Activated T-helper 2 cell treated with anti-CD3 and anti-CD28 coated beads, Interferon-gamma antibody, Interleukin-2, Interleukin-4, amounts not matched to agents 10 μg/mL and 5 μg/mL and 100 μg/mL, durations not matched to agents 14 hours and 24 hours and 36 hours (primary cell): ENCODE results near the gene USP40. TPM values are rescaled to one million over a fixed set of nuclear protein-coding genes. Genes with fewer than 3 reads are reported as not detected.
A peak's percentile ranks its signal among the peaks of the same experiment; 100 is the strongest.

Experiments
- DNase-seq: peaks from one replicate; pipeline ENCODE4 v3.0.0; 2021; ENCODE audit warnings: low spot score
- H3K27ac Mint-ChIP-seq: one replicate; pipeline ENCODE4 v1.8.0; 2021; ENCODE audit warnings: mixed read lengths
- H3K27me3 Mint-ChIP-seq: one replicate; pipeline ENCODE4 v1.8.0; 2021; ENCODE audit warnings: low read depth, mixed read lengths
- H3K36me3 Mint-ChIP-seq: one replicate; pipeline ENCODE4 v1.8.0; 2021; ENCODE audit warnings: low read depth, mixed read lengths
- H3K4me1 Mint-ChIP-seq: one replicate; pipeline ENCODE4 v1.8.0; 2021; ENCODE audit warnings: low read depth, mixed read lengths
- H3K4me3 Mint-ChIP-seq: one replicate; pipeline ENCODE4 v1.8.0; 2021; ENCODE audit warnings: low read depth, mild to moderate bottlenecking, moderate library complexity, mixed read lengths
- H3K9me3 Mint-ChIP-seq: one replicate; pipeline ENCODE4 v1.8.0; 2021; ENCODE audit warnings: mixed read lengths
- intact Hi-C: fragments of 100-400 bp; cut with micrococcal nuclease; formaldehyde crosslinking; loops from one replicate; pipeline ENCODE4 v1.15.1; 2023
- total RNA-seq: library from RNA; stranded (reverse); gene quantifications from 2 replicates; pipeline ENCODE4 v1.2.3, GENCODE V29; 2022

Gene USP40
- total RNA-seq, 1 donor from 2014 or later: 9.5 TPM

DNA sequence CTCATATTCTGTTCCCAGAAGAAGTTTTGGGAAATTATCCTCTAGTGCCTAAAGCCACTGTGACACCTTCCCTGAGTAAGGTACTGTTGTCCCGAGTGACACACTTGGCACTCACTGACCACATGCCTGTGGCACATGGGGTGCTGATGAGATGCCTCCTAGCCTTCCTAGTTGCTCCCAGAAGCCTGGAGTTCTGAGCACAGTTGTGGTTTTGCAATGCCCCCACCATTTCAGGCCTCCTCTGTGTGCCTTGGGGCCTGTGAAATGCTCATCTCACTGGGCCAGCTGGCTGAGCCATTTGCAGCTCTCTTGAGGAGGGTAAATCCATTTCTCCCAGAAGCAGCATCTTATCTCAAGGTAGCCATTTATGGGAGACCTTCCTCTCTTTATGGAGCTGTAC, 120.5 kb downstream of the USP40 start:
- no peaks in the 10 kb centered on the region for H3K9me3 Mint-ChIP-seq
- H3K4me1 Mint-ChIP-seq: peaks cover 6% of the 10 kb centered on the region
- no peak for DNase-seq
- H3K4me3 Mint-ChIP-seq: no peak overlapping the region
- intact Hi-C loops: loop anchor here (10.0 kb wide), 2 partner anchors 61 to 171 kb away; no protein-coding TSS in a partner anchor
- H3K36me3 Mint-ChIP-seq: peaks cover 47% of the 10 kb centered on the region
- no peak overlapping the region for H3K27ac Mint-ChIP-seq
- H3K27me3 Mint-ChIP-seq: no peaks in the 10 kb centered on the region

DNA sequence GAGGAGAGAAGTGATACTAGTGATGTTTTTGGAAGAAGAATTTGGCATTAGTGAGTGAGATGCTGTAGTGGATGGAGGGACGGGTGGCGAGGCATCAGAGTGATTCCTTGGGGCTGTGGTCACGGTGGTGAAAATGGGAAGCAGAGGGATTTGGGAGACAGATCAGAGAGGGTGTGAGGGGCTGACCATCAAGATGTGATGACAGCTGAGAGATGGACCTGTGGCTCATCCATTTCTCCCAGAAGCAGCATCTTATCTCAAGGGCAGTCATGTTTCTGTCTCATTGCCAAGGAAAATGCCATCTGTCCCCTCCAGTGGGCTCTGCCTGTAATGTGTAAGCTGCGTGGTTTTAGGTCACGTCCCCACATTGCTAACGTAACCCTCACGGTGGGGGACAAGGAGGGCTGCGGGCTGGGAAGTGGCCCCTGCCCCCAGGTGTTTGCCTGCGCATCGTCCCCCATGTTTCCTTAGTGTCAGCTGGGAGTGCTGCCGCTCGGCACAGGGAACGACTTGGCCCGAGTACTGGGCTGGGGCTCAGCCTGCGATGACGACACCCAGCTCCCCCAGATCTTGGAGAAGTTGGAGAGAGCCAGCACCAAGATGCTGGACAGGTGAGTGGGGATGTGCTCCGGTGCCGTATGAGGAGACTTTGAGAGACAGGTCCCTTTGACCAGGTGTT, 121.3 kb downstream of the USP40 start:
- Mint-ChIP-seq H3K27ac (no peak overlapping the region), H3K9me3 (no peaks in the 10 kb centered on the region), H3K36me3 (peaks cover 47% of the 10 kb centered on the region), H3K27me3 (no peaks in the 10 kb centered on the region), H3K4me3 (no peak overlapping the region), H3K4me1 (peaks cover 6% of the 10 kb centered on the region)
- no peak for DNase-seq
- intact Hi-C loops: loop anchor here (10.0 kb wide), 2 partner anchors 60 to 170 kb away; no protein-coding TSS in a partner anchor

DNA sequence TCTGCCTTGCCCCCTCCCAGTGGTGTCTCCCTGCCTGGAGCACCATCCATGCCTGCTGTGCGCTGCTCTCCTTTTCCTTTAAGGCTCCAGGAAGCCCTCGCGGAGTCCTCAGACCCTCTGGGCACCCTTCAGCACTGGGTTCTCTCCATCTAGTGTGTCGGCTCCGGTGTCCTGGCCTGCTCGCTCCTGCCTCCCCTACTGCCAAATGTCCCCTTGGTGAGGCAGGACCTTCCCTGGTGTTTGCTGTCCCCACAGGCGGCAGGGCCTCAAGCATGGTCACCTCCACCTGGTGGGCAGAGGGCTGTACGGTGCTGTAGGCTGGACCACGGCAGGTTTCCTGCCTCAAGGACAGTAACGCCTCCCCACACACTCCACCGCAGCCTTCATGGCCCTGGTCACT, 122.1 kb downstream of the USP40 start:
- peaks cover 6% of the 10 kb centered on the region for H3K4me1 Mint-ChIP-seq
- no peak overlapping the region for H3K27ac Mint-ChIP-seq
- intact Hi-C loops: loop anchor here (5.0 to 10.0 kb wide), 3 partner anchors 60 to 170 kb away; no protein-coding TSS in a partner anchor
- H3K9me3 Mint-ChIP-seq: no peaks in the 10 kb centered on the region
- H3K27me3 Mint-ChIP-seq: no peaks in the 10 kb centered on the region
- H3K4me3 Mint-ChIP-seq: no peak overlapping the region
- DNase-seq: no peak
- peaks cover 47% of the 10 kb centered on the region for H3K36me3 Mint-ChIP-seq

DNA sequence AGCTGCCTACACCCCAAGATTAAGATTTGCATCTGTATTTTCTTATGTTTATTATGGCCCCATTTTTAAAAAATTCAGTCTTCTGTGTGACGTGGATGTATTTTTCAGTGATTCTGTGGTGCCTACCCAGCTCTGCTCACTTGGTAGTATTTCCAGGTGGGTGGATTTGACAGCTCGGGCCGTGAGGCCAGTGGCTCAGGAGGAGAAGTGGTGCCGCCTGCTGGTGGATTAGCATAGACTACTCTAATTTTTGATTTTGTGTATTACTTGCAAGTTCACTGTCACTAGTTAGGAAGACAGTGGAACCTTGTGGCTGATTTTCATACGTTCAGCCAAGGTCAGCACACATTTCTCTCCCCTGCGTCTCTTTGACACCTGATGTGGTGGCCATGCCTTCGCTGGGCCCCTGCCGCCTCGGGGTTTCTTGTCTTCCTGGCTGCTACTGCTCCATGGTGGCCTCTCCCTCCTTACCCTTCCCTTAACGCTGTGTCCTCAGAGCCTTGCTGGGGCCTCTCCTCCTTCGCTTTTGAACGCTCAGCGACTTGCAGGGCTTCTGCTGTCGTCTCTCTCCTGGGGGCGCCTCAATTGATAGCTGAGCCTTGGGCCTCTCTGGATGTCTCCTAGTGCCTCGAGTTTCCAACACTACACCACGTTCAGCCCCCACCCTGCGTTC, 122.9 kb downstream of the USP40 start:
- H3K27ac Mint-ChIP-seq: no peak overlapping the region
- peaks cover 6% of the 10 kb centered on the region for H3K4me1 Mint-ChIP-seq
- DNase-seq: peak; percentile 73
- no peaks in the 10 kb centered on the region for H3K9me3 Mint-ChIP-seq
- H3K27me3 Mint-ChIP-seq: no peaks in the 10 kb centered on the region
- H3K4me3 Mint-ChIP-seq: no peak overlapping the region
- intact Hi-C loops: loop anchor here (1.0 to 10.0 kb wide), 4 partner anchors 39 to 169 kb away; no protein-coding TSS in a partner anchor
- peaks cover 51% of the 10 kb centered on the region for H3K36me3 Mint-ChIP-seq

DNA sequence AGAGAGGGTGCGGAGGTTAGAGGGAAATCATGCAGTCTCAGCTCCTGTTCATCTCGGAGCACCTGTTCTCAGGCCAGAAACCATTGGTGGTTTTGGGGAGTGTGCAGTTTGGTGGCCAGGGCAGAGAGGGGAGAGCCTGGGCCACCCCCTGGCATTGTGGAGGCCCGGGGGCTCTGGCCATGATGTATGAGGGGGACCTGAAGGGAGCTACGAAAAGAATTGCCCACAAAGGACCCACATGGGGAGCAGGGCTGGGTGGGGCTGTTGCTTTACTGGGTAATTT, 124.6 kb downstream of the USP40 start:
- Mint-ChIP-seq H3K4me3 (no peak overlapping the region), H3K36me3 (peaks cover 44% of the 10 kb centered on the region), H3K27me3 (no peaks in the 10 kb centered on the region), H3K27ac (peak overlapping the region; percentile 47), H3K4me1 (peaks cover 6% of the 10 kb centered on the region), H3K9me3 (no peaks in the 10 kb centered on the region)
- intact Hi-C loops: loop anchor here (5.0 to 10.0 kb wide), 3 partner anchors 57 to 167 kb away; no protein-coding TSS in a partner anchor
- no peak for DNase-seq

DNA sequence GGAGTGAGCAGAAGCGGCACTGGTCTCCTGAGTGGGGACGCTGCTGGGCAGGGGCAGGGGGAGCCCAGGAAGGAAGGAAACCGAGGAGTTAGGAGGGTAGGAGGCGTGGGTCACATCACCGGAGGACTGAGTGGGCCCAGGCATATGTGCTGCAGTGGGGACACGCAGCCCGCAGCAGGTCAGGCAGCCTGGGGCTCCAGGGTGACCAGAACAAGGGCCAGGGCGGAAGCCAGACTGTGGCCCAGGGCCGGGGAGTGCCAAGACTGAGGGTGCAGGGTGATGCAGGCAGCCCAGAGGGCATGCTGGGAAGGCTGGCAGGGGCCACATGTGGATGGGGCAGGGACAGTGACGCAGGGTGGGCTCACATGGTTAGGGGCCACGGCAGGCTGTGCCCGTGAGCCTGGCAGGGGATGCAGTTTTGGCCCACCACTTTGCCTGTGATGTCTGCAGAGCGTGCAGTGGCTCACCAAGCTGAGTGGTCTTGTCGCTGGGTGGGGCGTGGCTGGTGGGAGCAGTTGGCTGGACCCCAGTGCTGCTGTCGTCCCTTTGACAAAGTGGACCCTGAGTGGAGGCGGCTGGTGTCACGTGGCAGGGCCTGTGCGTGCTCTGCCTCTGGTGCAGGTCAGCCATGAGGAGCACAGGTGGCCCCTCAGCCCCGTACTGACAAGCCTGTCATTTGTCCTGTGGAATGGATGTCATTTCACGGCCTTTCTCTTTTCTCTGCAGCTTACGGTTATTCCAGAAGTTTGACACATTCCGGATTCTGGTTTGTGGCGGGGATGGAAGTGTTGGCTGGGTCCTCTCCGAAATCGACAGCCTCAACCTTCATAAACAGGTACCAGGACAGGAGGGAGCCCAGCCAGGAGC, 125.2 kb downstream of the USP40 start:
- H3K36me3 Mint-ChIP-seq: peaks cover 47% of the 10 kb centered on the region
- intact Hi-C loops: loop anchor here (5.0 to 10.0 kb wide), 3 partner anchors 57 to 167 kb away; no protein-coding TSS in a partner anchor
- H3K4me1 Mint-ChIP-seq: peaks cover 6% of the 10 kb centered on the region
- DNase-seq: no peak
- no peak overlapping the region for H3K4me3 Mint-ChIP-seq
- H3K27ac Mint-ChIP-seq: peak overlapping the region; percentile 47
- no peaks in the 10 kb centered on the region for H3K9me3 Mint-ChIP-seq
- no peaks in the 10 kb centered on the region for H3K27me3 Mint-ChIP-seq

DNA sequence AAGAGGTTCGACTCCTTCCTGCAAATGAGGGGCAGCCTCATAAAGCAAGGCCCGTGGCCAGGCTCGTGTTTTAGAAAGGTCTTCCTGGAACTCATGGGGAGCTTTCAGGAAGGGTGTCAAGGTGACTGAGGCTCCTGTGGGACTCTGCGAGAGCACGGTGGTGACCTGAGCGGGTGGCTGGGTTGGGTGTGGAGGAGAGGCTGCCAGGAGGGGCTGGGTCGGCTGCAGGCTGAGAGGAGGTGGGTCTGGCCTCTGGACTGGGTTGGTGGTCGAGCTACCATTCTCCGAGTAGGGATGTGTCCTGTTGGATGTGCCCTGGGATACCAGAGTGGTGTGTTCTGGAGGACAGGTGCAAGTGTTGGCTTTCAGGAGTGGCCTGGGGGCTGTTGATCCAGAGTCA, 125.9 kb downstream of the USP40 start:
- no peak for DNase-seq
- H3K4me1 Mint-ChIP-seq: peaks cover 6% of the 10 kb centered on the region
- H3K4me3 Mint-ChIP-seq: no peak overlapping the region
- no peaks in the 10 kb centered on the region for H3K9me3 Mint-ChIP-seq
- no peak overlapping the region for H3K27ac Mint-ChIP-seq
- H3K36me3 Mint-ChIP-seq: peaks cover 48% of the 10 kb centered on the region
- no peaks in the 10 kb centered on the region for H3K27me3 Mint-ChIP-seq
- intact Hi-C loops: loop anchor here (5.0 to 10.0 kb wide), 3 partner anchors 56 to 166 kb away; no protein-coding TSS in a partner anchor

DNA sequence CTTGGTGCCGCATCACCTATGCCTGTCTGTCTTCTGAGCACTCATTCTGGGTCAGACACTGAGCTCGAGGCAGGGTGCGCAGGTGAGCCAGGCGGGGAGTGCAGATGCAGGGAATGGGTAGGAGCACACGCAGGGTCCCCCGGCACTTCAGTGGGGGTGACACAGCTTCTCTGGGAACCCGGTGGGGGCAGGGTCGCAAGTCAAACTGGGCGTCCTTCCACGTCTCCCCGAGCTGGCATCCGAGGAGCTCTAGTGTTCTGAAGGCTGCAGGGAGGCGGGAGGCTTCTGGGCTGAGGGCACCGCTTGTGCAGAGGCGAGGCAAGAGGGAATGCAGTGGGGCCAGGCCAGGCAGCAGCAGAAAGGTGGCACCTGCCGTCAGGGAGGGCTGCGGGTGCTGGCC, 126.3 kb downstream of the USP40 start:
- no peaks in the 10 kb centered on the region for H3K27me3 Mint-ChIP-seq
- H3K36me3 Mint-ChIP-seq: peaks cover 51% of the 10 kb centered on the region
- intact Hi-C loops: loop anchor here (5.0 to 10.0 kb wide), 3 partner anchors 56 to 166 kb away; no protein-coding TSS in a partner anchor
- H3K9me3 Mint-ChIP-seq: no peaks in the 10 kb centered on the region
- H3K4me1 Mint-ChIP-seq: peaks cover 6% of the 10 kb centered on the region
- no peak for DNase-seq
- H3K4me3 Mint-ChIP-seq: no peak overlapping the region
- H3K27ac Mint-ChIP-seq: no peak overlapping the region

DNA sequence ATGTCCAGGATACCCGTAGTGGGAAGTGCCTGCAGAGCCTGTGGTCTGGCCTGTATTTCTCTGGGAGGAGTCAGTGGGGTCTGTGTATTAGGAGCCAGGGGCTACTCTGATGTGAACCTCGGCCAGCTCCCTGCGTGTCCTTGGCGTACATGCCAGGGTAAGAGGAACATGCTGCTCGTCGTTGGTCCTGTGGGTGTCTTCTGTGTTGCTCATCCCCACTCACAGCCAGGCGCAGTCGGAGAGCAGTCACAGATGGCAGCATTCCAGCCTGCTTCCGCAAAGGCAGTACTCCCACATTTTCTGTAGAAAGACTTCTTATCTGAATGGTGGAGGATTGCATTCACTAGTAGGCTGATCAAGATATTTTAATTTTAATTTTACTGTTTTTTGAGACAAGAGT, 127.4 kb downstream of the USP40 start:
- Mint-ChIP-seq H3K36me3 (peaks cover 51% of the 10 kb centered on the region), H3K4me3 (no peak overlapping the region), H3K4me1 (peaks cover 6% of the 10 kb centered on the region), H3K27me3 (no peaks in the 10 kb centered on the region), H3K9me3 (no peaks in the 10 kb centered on the region), H3K27ac (no peak overlapping the region)
- intact Hi-C loops: no loop called here
- DNase-seq: no peak

DNA sequence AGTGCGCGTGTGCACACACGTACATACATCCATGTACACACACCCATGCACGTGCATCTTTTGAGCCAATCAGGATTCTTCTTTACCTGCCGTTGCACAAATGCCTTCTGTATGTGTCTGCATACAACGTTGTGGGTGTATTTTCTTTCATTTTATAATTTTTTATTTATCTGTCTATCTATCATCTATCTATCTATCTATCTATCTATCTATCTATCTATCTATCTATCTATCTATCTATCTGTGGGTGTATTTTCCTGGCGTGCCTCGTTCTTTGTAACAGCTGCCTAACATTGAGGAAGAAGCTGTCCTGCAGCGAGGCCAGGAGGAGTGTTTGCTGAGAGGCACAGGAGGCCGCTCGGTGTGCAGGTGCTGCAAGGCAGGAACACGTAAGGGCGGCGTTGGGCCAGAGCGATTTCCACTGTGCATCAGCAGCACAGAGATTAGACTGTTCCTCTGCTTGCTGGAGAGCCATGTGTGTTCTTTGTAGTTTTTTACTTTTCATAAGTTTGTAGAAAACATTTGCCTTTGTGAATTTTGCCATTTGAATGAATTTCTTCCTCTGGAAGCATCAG, 127.9 kb downstream of the USP40 start:
- no peak for DNase-seq
- Mint-ChIP-seq H3K27ac (no peak overlapping the region), H3K36me3 (peaks cover 47% of the 10 kb centered on the region), H3K9me3 (no peaks in the 10 kb centered on the region), H3K4me1 (peaks cover 6% of the 10 kb centered on the region), H3K27me3 (no peaks in the 10 kb centered on the region), H3K4me3 (no peak overlapping the region)
- intact Hi-C loops: no loop called here

DNA sequence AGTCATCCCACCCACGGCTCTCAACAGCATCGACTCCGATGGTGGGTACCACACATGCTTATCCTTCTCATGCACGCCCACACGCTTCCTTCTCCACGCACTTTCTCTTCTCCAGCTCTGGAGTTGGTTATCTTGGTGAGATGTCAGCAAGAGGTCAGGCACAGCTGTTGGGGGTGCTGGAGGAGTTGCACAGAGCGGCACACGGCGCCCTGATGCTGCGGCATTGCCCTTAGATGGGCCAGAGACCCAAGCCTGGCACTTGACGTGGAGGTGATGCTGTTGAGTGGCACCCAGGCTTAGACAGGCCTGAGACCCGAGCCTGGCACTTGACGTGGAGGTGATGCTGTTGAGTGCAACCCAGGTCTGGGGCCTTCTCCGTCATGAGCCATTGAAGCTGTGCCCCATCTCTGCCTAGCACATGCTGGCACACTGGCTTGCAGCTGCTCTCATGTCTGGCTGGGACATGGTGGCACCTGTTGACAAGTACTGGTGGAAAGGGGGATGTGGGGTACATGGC, 129.1 kb downstream of the USP40 start:
- H3K27ac Mint-ChIP-seq: no peak overlapping the region
- intact Hi-C loops: no loop called here
- H3K27me3 Mint-ChIP-seq: no peaks in the 10 kb centered on the region
- H3K9me3 Mint-ChIP-seq: peaks cover 3% of the 10 kb centered on the region
- DNase-seq: no peak
- no peak overlapping the region for H3K4me3 Mint-ChIP-seq
- no peaks in the 10 kb centered on the region for H3K4me1 Mint-ChIP-seq
- peaks cover 43% of the 10 kb centered on the region for H3K36me3 Mint-ChIP-seq

DNA sequence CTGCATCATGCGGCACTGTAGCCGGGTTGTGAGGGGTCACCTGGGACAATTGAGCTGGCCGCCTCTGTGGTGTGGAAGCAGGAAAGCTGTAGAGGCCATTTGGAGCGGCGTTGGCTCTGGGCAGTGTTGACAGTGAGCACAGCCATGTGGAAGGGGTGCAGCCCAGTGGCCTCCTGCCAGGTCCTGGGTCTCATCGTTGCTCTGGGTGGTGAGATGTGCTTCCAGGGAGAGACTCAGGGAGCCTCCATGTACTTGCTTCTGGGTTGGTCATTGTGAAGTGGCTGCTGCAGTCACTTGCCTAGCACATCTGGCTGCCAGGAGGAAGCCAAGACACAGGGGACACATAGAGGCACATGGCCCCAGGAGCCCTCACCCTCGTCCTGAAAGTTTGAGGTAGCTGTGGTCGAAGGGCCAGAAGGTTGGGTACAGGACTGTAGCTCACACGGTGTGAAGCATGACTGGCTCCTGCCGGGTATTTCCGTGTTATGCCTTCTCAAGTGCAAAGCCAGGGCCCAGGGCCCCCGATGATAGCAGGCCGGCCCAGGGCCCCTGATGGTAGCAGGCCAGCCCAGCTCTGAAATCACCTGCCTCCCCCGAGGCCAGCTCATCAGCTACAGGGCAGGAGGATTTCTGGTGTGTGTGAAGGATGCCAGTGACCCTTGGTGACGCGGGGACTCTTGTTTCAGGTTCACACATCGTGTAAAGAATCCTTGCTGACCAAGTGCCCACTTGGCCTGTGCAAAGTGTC, 129.7 kb downstream of the USP40 start:
- Mint-ChIP-seq H3K9me3 (peaks cover 3% of the 10 kb centered on the region), H3K4me3 (no peak overlapping the region), H3K36me3 (peaks cover 42% of the 10 kb centered on the region), H3K27ac (no peak overlapping the region), H3K4me1 (no peaks in the 10 kb centered on the region), H3K27me3 (no peaks in the 10 kb centered on the region)
- DNase-seq: no peak
- intact Hi-C loops: no loop called here
